Skeletal muscle satellite cell (primary cell): Measurements from ENCODE around the gene SLC19A3. TPM values are rescaled to one million over a fixed set of nuclear protein-coding genes. Genes with fewer than 3 reads are reported as not detected.

Source experiments
- H3K27me3 ChIP-seq: 2 replicates; pipeline ENCODE4 v1.7.0; 2013; ENCODE audit warnings: low read length; ENCODE audit not compliant: control insufficient read depth, insufficient read depth
- H3K36me3 ChIP-seq: 2 replicates; pipeline ENCODE4 v1.7.0; 2013; ENCODE audit warnings: mild to moderate bottlenecking, control low read depth, low read length; ENCODE audit not compliant: insufficient read depth
- H3K4me1 ChIP-seq: 2 replicates; pipeline ENCODE4 v1.7.0; 2013; ENCODE audit warnings: low read length; ENCODE audit not compliant: control insufficient read depth, insufficient read depth
- H3K4me2 ChIP-seq: 2 replicates; pipeline ENCODE4 v1.7.0; 2013; ENCODE audit warnings: mild to moderate bottlenecking, low read length
- H3K4me3 ChIP-seq: 2 replicates; pipeline ENCODE4 v1.7.0; 2013; ENCODE audit warnings: low read length
- H3K9ac ChIP-seq: 2 replicates; pipeline ENCODE4 v1.7.0; 2013; ENCODE audit warnings: mild to moderate bottlenecking, low read depth, low read length, moderate library complexity
- H3K9me3 ChIP-seq: replicated peaks from 2 replicates; pipeline ENCODE4 v1.7.0; 2013; ENCODE audit warnings: mild to moderate bottlenecking, control low read depth, low read length
- small RNA-seq: library from RNA; depleted of rRNA; stranded (forward); fragments of <200 nt; gene quantifications from one replicate; pipeline ENCODE3, GENCODE V24; 2012

The SLC19A3 gene

GRCh38 chr2:227657199-227657845, 60.5 kb downstream of the SLC19A3 start:
- H3K36me3 ChIP-seq: no peaks in the 10 kb centered on the region
- H3K27me3 ChIP-seq: no peaks in the 10 kb centered on the region
- peak overlapping the region; percentile 22 for H3K4me2 ChIP-seq
- peak overlapping the region; percentile 27 for H3K9ac ChIP-seq
- H3K4me1 ChIP-seq: peaks cover 39% of the 10 kb centered on the region
- H3K9me3 ChIP-seq: no peaks in the 10 kb centered on the region
- H3K4me3 ChIP-seq: no peak overlapping the region

GRCh38 chr2:227655454-227655853, 62.4 kb downstream of the SLC19A3 start:
- Histone ChIP-seq H3K4me3 (no peak overlapping the region), H3K9me3 (no peaks in the 10 kb centered on the region), H3K27me3 (no peaks in the 10 kb centered on the region), H3K4me1 (peaks cover 39% of the 10 kb centered on the region), H3K9ac (no peak overlapping the region), H3K4me2 (no peak overlapping the region), H3K36me3 (no peaks in the 10 kb centered on the region)

- no peak overlapping the region for H3K4me2 ChIP-seq
Measured at GRCh38 chr2:227654426-227654825, 63.4 kb downstream of the SLC19A3 start.

GRCh38 chr2:227653419-227653818, 64.4 kb downstream of the SLC19A3 start:
- Histone ChIP-seq H3K9ac (no peak overlapping the region), H3K27me3 (no peaks in the 10 kb centered on the region), H3K9me3 (no peaks in the 10 kb centered on the region), H3K4me1 (peaks cover 39% of the 10 kb centered on the region), H3K36me3 (no peaks in the 10 kb centered on the region), H3K4me2 (no peak overlapping the region), H3K4me3 (no peak overlapping the region)

More at GRCh38 chr2:227654426-227654825, 63.4 kb downstream of the SLC19A3 start:
- Histone ChIP-seq H3K36me3 (no peaks in the 10 kb centered on the region), H3K27me3 (no peaks in the 10 kb centered on the region), H3K4me1 (peaks cover 39% of the 10 kb centered on the region), H3K4me3 (no peak overlapping the region), H3K9ac (no peak overlapping the region), H3K9me3 (no peaks in the 10 kb centered on the region)

GRCh38 chr2:227643990-227644551, 73.8 kb downstream of the SLC19A3 start:
- no peaks in the 10 kb centered on the region for H3K36me3 ChIP-seq
- no peaks in the 10 kb centered on the region for H3K4me1 ChIP-seq
- H3K9ac ChIP-seq: no peak overlapping the region
- H3K9me3 ChIP-seq: no peaks in the 10 kb centered on the region
- H3K27me3 ChIP-seq: no peaks in the 10 kb centered on the region
- no peak overlapping the region for H3K4me3 ChIP-seq
- no peak overlapping the region for H3K4me2 ChIP-seq

- H3K36me3 ChIP-seq: no peaks in the 10 kb centered on the region
- no peak overlapping the region for H3K4me3 ChIP-seq
- no peak overlapping the region for H3K9ac ChIP-seq
- H3K27me3 ChIP-seq: no peaks in the 10 kb centered on the region
- H3K4me1 ChIP-seq: no peaks in the 10 kb centered on the region
- no peaks in the 10 kb centered on the region for H3K9me3 ChIP-seq
- H3K4me2 ChIP-seq: no peak overlapping the region
Measured at GRCh38 chr2:227642656-227643055, 75.2 kb downstream of the SLC19A3 start.

- Histone ChIP-seq H3K4me3 (no peak overlapping the region), H3K4me1 (no peaks in the 10 kb centered on the region), H3K9me3 (no peaks in the 10 kb centered on the region), H3K9ac (no peak overlapping the region), H3K4me2 (no peak overlapping the region), H3K27me3 (no peaks in the 10 kb centered on the region), H3K36me3 (no peaks in the 10 kb centered on the region)
Measured at GRCh38 chr2:227634201-227634600, 83.6 kb downstream of the SLC19A3 start.

Small RNA genes lying within 50 kb of the gene (small RNA-seq; reads per million reads assigned to genes)
- gene RNA5SP121: not detected
